ENCODE measurements around the gene LRBA. TPM values are rescaled to one million over a fixed set of nuclear protein-coding genes. Genes with fewer than 3 reads are reported as not detected.

The LRBA gene
- total RNA-seq, 1 donor from 2014 or later = 26.4 TPM

DNA sequence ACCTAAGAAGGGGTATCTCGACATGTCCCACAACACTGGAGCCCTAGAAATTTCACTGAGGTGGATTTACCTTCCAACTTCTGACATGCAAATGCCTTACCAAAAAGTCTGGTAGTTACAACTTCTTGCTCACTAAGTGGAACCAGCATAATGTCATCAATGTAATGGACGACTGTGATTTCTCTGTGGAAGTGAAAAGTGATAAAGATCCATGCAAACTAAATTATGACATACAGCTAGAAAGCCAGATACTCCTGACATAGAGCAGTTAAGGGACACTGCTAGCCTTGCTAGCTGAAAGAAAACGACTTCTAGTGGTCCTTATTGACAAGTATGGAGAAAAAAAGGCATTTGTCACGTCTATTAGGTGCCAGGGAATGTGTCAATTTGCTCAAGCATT lies 242.1 kb downstream of the LRBA start:
- Mint-ChIP-seq H3K9me3 (ENCODE audit: unreplicated experiment) (no peaks in the 10 kb centered on the region), H3K27ac (ENCODE audit: unreplicated experiment) (no peak overlapping the region), H3K27me3 (ENCODE audit: unreplicated experiment) (peaks cover 3% of the 10 kb centered on the region), H3K4me1 (ENCODE audit: low read depth, unreplicated experiment) (peaks cover 14% of the 10 kb centered on the region), H3K36me3 (ENCODE audit: unreplicated experiment) (no peaks in the 10 kb centered on the region), H3K4me3 (ENCODE audit: unreplicated experiment) (no peak overlapping the region)
- no peak for DNase-seq
- TF ChIP-seq, protein P1, sequence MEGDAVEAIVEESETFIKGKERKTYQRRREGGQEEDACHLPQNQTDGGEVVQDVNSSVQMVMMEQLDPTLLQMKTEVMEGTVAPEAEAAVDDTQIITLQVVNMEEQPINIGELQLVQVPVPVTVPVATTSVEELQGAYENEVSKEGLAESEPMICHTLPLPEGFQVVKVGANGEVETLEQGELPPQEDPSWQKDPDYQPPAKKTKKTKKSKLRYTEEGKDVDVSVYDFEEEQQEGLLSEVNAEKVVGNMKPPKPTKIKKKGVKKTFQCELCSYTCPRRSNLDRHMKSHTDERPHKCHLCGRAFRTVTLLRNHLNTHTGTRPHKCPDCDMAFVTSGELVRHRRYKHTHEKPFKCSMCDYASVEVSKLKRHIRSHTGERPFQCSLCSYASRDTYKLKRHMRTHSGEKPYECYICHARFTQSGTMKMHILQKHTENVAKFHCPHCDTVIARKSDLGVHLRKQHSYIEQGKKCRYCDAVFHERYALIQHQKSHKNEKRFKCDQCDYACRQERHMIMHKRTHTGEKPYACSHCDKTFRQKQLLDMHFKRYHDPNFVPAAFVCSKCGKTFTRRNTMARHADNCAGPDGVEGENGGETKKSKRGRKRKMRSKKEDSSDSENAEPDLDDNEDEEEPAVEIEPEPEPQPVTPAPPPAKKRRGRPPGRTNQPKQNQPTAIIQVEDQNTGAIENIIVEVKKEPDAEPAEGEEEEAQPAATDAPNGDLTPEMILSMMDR (IDR thresholded peaks at IDR 0.05; ENCODE audit: partially characterized antibody, unreplicated experiment) = no peak

DNA sequence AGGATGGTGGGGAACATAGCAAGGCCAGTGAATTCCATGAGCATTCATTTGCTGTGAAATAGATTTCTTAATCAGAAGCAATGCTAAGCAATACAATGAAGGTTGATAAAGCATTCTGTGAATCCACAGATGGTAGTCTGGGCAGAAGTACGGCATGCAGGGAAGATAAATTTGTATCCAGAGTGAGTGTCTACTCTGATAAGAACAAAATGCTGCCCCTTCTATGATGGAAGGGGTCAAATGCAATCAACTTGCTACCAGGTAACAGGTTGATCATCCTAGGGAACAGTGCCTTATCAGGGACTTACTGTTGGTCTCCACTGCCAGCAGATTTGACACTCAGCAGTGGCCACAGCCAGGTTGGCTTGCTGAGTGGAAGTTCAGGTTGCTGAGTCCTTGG lies 243.7 kb downstream of the LRBA start:
- H3K27me3 Mint-ChIP-seq (ENCODE audit: unreplicated experiment) = peaks cover 3% of the 10 kb centered on the region
- peaks cover 16% of the 10 kb centered on the region for H3K4me1 Mint-ChIP-seq (ENCODE audit: low read depth, unreplicated experiment)
- no peak overlapping the region for H3K27ac Mint-ChIP-seq (ENCODE audit: unreplicated experiment)
- H3K4me3 Mint-ChIP-seq (ENCODE audit: unreplicated experiment) = no peak overlapping the region
- no peaks in the 10 kb centered on the region for H3K36me3 Mint-ChIP-seq (ENCODE audit: unreplicated experiment)
- DNase-seq = no peak
- H3K9me3 Mint-ChIP-seq (ENCODE audit: unreplicated experiment) = no peaks in the 10 kb centered on the region
- TF ChIP-seq, protein P1 (IDR thresholded peaks at IDR 0.05; ENCODE audit: partially characterized antibody, unreplicated experiment) = no peak

DNA sequence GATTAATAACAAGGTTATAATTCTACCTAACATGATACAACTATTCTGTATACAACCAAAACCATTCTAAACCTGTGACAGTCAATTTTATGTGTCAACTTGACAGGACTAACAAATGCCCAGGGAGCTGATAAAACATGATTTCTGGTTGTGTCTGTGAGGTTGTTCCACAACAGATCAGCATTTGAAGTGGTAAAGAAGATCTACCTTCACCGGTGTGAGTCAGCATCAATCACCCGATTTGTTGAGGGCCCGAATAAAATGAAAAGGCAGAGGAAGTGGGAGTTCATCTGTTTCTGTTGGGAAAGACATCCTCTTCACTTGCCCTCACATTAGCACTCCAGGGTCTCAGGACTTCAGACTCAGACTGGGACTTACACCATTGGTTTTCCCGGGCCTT lies 245.2 kb downstream of the LRBA start:
- Mint-ChIP-seq H3K27me3 (ENCODE audit: unreplicated experiment) (peaks cover 3% of the 10 kb centered on the region), H3K9me3 (ENCODE audit: unreplicated experiment) (no peaks in the 10 kb centered on the region), H3K4me3 (ENCODE audit: unreplicated experiment) (no peak overlapping the region), H3K36me3 (ENCODE audit: unreplicated experiment) (no peaks in the 10 kb centered on the region), H3K27ac (ENCODE audit: unreplicated experiment) (no peak overlapping the region), H3K4me1 (ENCODE audit: low read depth, unreplicated experiment) (peaks cover 12% of the 10 kb centered on the region)
- TF ChIP-seq, protein P1 (IDR thresholded peaks at IDR 0.05; ENCODE audit: partially characterized antibody, unreplicated experiment) = no peak
- DNase-seq = no peak

DNA sequence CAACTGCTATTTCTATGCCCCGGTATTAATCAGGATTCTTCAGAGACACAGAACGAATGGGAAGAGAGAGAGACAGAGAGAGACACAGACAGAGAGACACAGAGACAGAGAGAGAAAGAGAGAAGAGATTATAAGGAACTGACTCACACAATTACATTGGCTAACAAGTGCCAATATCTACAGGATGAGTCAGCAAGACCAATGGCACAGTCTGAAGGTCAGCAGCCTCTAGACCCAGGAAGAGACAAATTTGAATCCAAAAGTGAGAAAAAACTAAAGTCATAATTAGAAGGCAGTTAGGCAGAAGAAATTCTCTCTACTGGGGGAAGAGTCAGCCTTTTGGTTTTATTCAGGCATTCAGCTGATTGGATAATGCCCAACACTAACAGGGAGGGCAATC lies 245.8 kb downstream of the LRBA start:
- Mint-ChIP-seq H3K27me3 (ENCODE audit: unreplicated experiment) (peaks cover 3% of the 10 kb centered on the region), H3K4me3 (ENCODE audit: unreplicated experiment) (no peak overlapping the region), H3K36me3 (ENCODE audit: unreplicated experiment) (no peaks in the 10 kb centered on the region), H3K27ac (ENCODE audit: unreplicated experiment) (no peak overlapping the region), H3K4me1 (ENCODE audit: low read depth, unreplicated experiment) (peaks cover 10% of the 10 kb centered on the region), H3K9me3 (ENCODE audit: unreplicated experiment) (no peaks in the 10 kb centered on the region)
- TF ChIP-seq, protein P1 (IDR thresholded peaks at IDR 0.05; ENCODE audit: partially characterized antibody, unreplicated experiment) = no peak
- no peak for DNase-seq

DNA sequence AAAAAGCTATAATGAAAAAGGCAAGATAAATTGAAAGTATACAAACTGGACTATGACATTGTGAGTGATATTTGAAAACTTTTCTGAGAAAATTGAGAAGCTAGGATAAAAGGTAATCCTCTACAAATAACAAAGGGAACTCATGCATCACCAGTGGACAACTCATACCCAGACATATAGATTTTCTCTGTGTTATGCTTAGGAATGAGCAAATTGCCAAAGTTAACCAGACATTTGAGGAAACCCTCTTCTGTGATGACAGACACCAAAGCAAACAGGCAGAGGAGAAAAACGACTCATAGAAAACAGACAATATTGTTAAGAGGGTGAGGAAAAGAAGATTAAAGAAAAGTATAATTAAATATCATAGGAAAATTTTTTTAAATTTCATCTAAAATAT lies 246.6 kb downstream of the LRBA start:
- TF ChIP-seq, protein P1 (IDR thresholded peaks at IDR 0.05; ENCODE audit: partially characterized antibody, unreplicated experiment) = no peak
- H3K36me3 Mint-ChIP-seq (ENCODE audit: unreplicated experiment) = no peaks in the 10 kb centered on the region

More for the DNA sequence above, 246.6 kb downstream of the LRBA start:
- H3K4me3 Mint-ChIP-seq (ENCODE audit: unreplicated experiment) = no peak overlapping the region
- H3K27me3 Mint-ChIP-seq (ENCODE audit: unreplicated experiment) = peaks cover 3% of the 10 kb centered on the region
- no peak overlapping the region for H3K27ac Mint-ChIP-seq (ENCODE audit: unreplicated experiment)
- no peak for DNase-seq
- H3K4me1 Mint-ChIP-seq (ENCODE audit: low read depth, unreplicated experiment) = peaks cover 4% of the 10 kb centered on the region
- H3K9me3 Mint-ChIP-seq (ENCODE audit: unreplicated experiment) = no peaks in the 10 kb centered on the region

All from glutamatergic neuron (in vitro differentiated cells).